Lower lobe of right lung (tissue), 2 donors: ENCODE results near the gene PCNT. TPM values are rescaled to one million over a fixed set of nuclear protein-coding genes. Genes with fewer than 3 reads are reported as not detected.

Source experiments
- ATAC-seq, 2 donors: fragments of 200-7000 bp; cut with Tn5 transposase; one replicate each; pipeline ENCODE4 v1.9.1; 2020 to 2022; ENCODE audit warnings: mild to moderate bottlenecking in 2 of 2, moderate library complexity in 2 of 2
- DNase-seq: peaks from one replicate; pipeline ENCODE4 v3.0.0-alpha.2; 2020
- H3K27ac ChIP-seq: fragments of 200-600 bp; one replicate; pipeline ENCODE4 v1.8.0; 2022
- H3K27me3 ChIP-seq: fragments of 200-600 bp; one replicate; pipeline ENCODE4 v1.8.0; 2022; ENCODE audit warnings: low read depth
- H3K36me3 ChIP-seq: fragments of 200-600 bp; one replicate; pipeline ENCODE4 v1.8.0; 2022; ENCODE audit warnings: mild to moderate bottlenecking
- H3K4me1 ChIP-seq: fragments of 200-600 bp; one replicate; pipeline ENCODE4 v1.8.0; 2022
- H3K4me3 ChIP-seq: fragments of 200-600 bp; one replicate; pipeline ENCODE4 v1.8.0; 2022; ENCODE audit warnings: mild to moderate bottlenecking
- H3K9me3 ChIP-seq: fragments of 200-600 bp; one replicate; pipeline ENCODE4 v1.8.0; 2022
- CTCF ChIP-seq: fragments of 200-600 bp; IDR thresholded peaks from one replicate; pipeline ENCODE4 v1.8.0; 2022; ENCODE audit warnings: antibody characterized with exemption, mild to moderate bottlenecking
- intact Hi-C: fragments of 100-400 bp; cut with DNase I; formaldehyde crosslinking; loops from one replicate; pipeline ENCODE4 v1.11.0; 2022
- total RNA-seq: library from RNA; stranded (reverse); fragmentation: NEBNext Ultra II Directional; extraction: Animal tissue kit (Norgen Biotek cat#: 25700); gene quantifications from one replicate; pipeline ENCODE4 v1.2.1, GENCODE V29; 2021
- donor health status: DM: no; HTN: yes; CAD: no; lungs with severe emphysema.

PCNT gene
- total RNA-seq, 1 donor from 2014 or later, result 36.5 TPM

DNA sequence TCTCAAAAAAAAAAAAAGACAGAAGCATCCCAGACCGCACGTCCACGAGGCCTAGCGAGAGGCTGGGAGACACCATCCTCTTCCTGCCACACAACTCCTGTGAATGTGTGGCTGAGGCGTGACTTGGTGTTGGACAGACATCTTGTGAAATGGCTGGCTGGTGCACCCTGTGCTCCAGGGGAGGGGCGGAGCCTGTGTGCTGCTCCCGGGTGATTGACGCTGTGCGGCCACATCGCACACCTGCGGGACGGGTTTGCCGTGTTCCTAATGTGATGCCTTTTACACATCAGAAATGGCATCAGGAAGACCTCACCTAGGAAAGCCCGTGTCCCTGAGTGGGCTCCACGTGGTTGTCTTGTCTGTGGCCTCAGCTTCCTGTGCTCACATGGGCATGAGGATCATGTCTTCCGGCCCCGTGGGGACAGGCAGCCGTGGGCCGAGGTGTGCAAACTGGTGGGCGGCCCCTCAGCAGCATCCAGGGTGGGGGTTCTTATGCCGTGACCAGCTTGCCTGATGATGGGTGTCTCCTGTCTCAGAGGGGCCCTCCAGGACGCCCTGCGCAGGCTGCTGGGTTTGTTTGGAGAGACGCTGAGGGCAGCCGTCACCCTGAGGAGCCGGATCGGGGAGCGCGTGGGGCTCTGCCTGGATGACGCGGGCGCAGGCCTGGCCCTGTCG lies 64.4 kb downstream of the PCNT start:
- ATAC-seq (no peak), DNase-seq (no peak)
- no peak for TF ChIP-seq CTCF
- Histone ChIP-seq H3K9me3 (no peaks in the 10 kb centered on the region), H3K4me3 (no peak overlapping the region), H3K27ac (no peak overlapping the region), H3K4me1 (no peaks in the 10 kb centered on the region), H3K36me3 (peaks cover 68% of the 10 kb centered on the region), H3K27me3 (no peaks in the 10 kb centered on the region)
- intact Hi-C loops, result no loop called here

DNA sequence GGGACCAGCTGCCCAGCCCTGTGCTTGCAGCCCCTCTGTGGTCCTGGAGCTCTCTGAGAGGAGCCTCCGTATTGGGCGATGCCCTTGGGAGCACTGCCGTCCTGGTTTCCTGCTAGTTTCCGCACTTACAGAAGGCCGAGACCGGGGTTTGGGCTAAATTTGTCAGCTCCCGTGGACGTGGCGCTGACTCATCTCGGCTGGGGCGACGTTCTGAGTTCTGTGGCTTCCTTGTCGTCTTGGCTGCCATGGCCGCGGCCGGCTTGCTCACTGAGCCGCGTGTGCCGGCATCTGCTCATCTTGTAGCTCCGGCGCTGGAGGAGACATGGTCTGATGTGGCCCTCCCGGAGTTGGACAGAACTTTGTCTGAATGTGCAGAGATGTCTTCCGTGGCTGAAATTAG lies 64.9 kb downstream of the PCNT start:
- Histone ChIP-seq H3K9me3 (no peaks in the 10 kb centered on the region), H3K4me3 (no peak overlapping the region), H3K36me3 (peaks cover 72% of the 10 kb centered on the region), H3K27me3 (no peaks in the 10 kb centered on the region), H3K4me1 (no peaks in the 10 kb centered on the region), H3K27ac (no peak overlapping the region)
- TF ChIP-seq CTCF, result no peak
- DNase-seq (no peak), ATAC-seq (no peak)
- intact Hi-C loops, result no loop called here

DNA sequence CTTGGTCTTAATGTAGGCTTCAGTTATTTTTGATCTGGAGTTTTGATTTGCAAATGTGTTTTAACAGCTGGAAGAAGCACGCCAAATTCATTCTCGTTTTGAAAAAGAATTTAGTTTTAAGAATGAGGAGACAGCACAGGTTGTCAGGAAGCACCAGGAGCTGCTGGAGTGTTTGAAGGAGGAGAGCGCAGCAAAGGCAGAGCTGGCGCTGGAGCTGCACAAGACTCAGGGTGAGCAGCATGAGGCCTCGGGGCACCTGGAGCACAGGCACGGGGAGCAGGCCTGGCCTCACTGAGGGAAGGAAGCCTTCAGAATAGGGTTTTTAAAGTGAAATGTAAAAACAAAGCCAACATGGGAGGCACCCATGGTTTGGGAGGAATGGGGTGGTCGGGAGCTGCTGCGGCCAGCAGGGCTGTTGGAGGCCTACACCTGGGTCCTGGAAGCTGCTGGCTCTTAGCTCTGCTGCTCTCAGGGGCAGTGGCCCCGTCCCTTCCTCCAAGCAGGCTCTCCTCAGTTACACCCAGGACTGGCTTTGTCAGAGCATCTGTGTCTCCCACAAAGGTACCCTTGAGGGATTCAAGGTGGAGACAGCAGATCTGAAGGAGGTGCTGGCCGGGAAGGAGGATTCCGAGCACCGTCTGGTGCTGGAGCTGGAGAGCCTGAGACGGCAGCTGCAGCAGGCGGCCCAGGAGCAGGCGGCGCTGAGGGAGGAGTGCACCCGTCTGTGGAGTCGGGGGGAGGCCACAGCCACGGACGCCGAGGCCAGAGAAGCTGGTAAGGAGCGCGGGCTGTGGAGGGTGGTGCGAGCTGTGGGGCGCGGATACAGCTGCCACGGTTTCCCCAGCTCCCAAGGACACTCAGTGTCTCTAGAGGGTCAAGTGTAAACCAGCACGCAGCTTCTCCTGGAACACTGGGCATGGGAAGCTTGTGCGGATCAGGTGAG lies 66.9 kb downstream of the PCNT start:
- Histone ChIP-seq H3K9me3 (no peaks in the 10 kb centered on the region), H3K27me3 (no peaks in the 10 kb centered on the region), H3K4me3 (no peak overlapping the region), H3K27ac (no peak overlapping the region), H3K4me1 (no peaks in the 10 kb centered on the region), H3K36me3 (peaks cover 74% of the 10 kb centered on the region)
- no peak for TF ChIP-seq CTCF
- intact Hi-C loops, result no loop called here
- ATAC-seq (no peak), DNase-seq (peak; percentile 24)

DNA sequence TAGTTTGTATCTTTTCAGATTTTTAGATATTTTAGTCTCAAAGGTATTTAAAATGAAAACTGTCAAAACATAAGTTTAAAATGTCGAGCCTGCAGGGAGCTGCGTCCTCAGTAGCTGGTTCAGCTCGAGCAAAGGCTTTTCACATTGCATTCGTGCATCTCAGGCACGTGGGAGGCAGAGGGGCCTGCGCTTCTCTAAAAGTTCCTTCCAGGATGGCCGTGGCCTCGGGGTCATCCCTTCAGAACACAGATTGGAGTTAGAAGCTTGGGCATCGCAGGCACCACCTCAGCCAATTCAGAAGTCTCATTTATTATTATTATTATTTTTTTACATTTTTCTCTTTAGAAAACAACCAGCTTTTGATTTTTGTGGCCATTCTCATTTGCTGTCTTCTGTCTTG lies 67.8 kb downstream of the PCNT start:
- no peak for TF ChIP-seq CTCF
- Histone ChIP-seq H3K9me3 (no peaks in the 10 kb centered on the region), H3K4me1 (no peaks in the 10 kb centered on the region), H3K27me3 (no peaks in the 10 kb centered on the region), H3K27ac (no peak overlapping the region), H3K36me3 (peaks cover 69% of the 10 kb centered on the region), H3K4me3 (no peak overlapping the region)
- DNase-seq, result peak; percentile 14
- no peak for ATAC-seq
- intact Hi-C loops, result no loop called here

DNA sequence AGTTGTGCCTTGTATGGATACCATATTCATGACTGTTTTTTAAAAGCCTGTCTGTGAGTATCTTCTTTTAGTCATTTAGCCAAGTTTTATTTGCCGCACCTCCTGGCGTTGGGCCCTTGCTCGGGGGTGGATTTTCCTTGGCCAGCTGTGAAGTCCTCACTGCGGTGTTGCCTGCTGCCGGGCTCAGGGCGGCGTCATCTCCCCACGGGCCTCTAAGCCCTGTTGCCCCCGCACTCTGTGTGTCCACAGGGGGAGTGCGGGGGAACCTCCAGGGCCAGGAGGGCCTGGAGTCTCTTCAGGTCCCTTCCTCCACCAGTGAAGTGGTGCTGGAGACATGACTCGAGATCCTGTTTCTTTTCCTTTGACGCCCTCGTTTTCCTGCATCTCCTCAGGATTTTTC lies 69.0 kb downstream of the PCNT start:
- Histone ChIP-seq H3K4me1 (no peaks in the 10 kb centered on the region), H3K36me3 (peaks cover 78% of the 10 kb centered on the region), H3K27me3 (no peaks in the 10 kb centered on the region), H3K9me3 (no peaks in the 10 kb centered on the region), H3K4me3 (no peak overlapping the region), H3K27ac (no peak overlapping the region)
- DNase-seq, result peak; percentile 39
- ATAC-seq, result peak in 1 of 2 donors; percentile 37
- intact Hi-C loops, result no loop called here
- TF ChIP-seq CTCF, result no peak
